ENCODE measurements around the gene DDX10.

Gene DDX10

DNA sequence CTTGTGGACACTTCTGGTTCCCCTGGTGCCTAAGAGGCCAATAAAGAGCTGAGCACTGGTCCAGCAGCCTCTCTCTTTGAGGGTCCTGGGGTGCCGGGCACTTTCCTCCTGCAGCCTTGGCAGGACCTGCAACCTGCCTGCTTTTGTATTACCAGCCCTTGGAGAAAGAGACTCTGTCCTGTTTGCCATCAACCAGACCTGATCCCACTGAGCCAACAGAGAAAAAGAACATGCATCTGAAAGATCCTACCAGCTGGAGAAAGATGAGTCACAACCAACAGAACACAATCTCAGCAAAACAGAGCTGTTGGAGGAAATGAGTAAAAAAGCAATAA, 321.0 kb downstream of the DDX10 start:
- H3K27ac ChIP-seq: no peak overlapping the region
- DNase-seq (ENCODE audit: low spot score): no peak
- no peak overlapping the region for H3K4me3 ChIP-seq
- TF ChIP-seq, protein P1, sequence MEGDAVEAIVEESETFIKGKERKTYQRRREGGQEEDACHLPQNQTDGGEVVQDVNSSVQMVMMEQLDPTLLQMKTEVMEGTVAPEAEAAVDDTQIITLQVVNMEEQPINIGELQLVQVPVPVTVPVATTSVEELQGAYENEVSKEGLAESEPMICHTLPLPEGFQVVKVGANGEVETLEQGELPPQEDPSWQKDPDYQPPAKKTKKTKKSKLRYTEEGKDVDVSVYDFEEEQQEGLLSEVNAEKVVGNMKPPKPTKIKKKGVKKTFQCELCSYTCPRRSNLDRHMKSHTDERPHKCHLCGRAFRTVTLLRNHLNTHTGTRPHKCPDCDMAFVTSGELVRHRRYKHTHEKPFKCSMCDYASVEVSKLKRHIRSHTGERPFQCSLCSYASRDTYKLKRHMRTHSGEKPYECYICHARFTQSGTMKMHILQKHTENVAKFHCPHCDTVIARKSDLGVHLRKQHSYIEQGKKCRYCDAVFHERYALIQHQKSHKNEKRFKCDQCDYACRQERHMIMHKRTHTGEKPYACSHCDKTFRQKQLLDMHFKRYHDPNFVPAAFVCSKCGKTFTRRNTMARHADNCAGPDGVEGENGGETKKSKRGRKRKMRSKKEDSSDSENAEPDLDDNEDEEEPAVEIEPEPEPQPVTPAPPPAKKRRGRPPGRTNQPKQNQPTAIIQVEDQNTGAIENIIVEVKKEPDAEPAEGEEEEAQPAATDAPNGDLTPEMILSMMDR (IDR thresholded peaks at IDR 0.05): no peak
